G401 (cell line): ENCODE results near the gene LIPC. TPM values are rescaled to one million over a fixed set of nuclear protein-coding genes. Genes with fewer than 3 reads are reported as not detected.

Experiments
- DNase-seq: peaks from one replicate; pipeline ENCODE4 v3.0.0-alpha.2; 2015; ENCODE audit warnings: low spot score
- in situ Hi-C: cut with HindIII; loops from 2 replicates; pipeline ENCODE4 v1.10.0; 2016; ENCODE audit warnings: low sequenced_read_pairs, mixed read lengths
- total RNA-seq: library from RNA; depleted of rRNA; stranded (reverse); fragments of >200 nt; shearing (Covaris generic); gene quantifications from 2 replicates; pipeline ENCODE4 v1.2.3, GENCODE V29; 2014

LIPC gene
- total RNA-seq, 1 experiment from 2014 or later, result not detected

GRCh38 chr15:58608711-58609110 is 176.9 kb downstream of the LIPC start:
- in situ Hi-C loops, result no loop called here
- DNase-seq, result no peak

DNA sequence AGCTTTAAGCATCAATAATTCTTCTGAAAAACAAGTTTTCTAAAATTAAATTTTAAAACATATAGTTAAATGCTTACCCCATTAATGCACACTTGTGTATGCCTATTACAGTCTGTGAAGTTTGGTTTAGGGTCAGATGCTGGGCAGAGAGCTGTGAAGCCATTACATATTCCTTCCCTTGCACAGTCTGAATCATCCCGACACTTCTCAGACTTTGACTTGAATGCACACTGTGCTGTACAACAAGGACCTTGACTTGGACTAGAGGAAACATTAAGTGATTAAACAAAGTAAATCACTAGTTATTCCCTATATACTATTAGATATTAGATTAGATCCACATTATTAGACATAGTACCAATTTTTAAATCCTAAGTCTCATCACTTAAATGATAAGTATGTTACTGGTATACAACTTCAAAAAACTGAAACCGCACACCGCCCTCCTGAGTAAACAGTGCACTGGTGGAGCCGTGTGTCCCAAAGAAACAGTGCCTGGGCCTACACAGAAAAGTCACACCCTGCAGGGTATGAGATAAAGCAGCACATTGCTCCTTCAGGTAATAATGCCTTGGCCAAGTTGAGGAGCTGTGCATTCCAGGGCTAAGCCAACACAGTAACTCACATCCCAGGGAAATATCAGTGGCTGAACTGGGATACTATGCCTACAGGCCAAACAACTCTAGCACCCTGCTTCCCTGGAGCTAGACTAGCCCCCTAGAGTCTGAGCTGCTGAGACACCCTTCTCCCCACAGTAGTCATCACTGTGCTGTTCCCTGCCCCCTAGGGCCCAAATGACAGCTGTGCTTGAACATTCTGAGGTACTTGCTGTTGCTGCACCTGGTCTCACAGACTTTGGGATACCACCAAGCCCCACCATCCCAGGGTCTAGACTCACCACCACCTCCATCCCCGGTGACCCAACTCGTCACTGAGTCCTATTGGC is 180.2 kb downstream of the LIPC start:
- in situ Hi-C loops, result no loop called here
- no peak for DNase-seq

DNA sequence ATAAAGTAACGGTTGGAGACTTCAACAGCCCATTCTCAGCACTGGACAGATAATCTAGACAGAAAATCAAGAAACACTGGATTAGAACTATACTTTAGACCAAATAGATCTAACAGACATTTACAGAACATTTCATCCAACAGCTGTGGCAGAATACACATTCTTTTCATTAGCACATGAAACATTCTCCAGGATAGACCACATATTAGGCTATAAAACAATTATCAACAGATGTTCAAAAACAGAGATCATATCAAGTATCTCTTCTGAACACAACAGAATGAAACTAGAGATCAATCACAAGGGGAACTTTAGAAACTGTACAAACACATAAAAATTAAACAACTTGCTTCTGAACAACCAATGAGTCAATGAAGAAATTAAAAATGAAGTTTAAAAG is 184.4 kb downstream of the LIPC start:
- in situ Hi-C loops, result no loop called here
- no peak for DNase-seq
